Chondrocyte (in vitro differentiated cells): Measurements from ENCODE around the gene BTBD10. TPM values are rescaled to one million over a fixed set of nuclear protein-coding genes. Genes with fewer than 3 reads are reported as not detected.
A peak's percentile ranks its signal among the peaks of the same experiment; 100 is the strongest.

Source experiments
- DNase-seq: peaks from one replicate; pipeline ENCODE4 v3.0.0; 2021; ENCODE audit warnings: mixed read lengths, low spot score
- H3K27ac Mint-ChIP-seq: one replicate; pipeline ENCODE4 v1.8.0; 2021; ENCODE audit warnings: mild to moderate bottlenecking, moderate library complexity, mixed read lengths; ENCODE audit not compliant: unreplicated experiment
- H3K27me3 Mint-ChIP-seq: 2 replicates; pipeline ENCODE4 v1.8.0; 2021; ENCODE audit warnings: low read depth, mixed read lengths
- H3K36me3 Mint-ChIP-seq: 2 replicates; pipeline ENCODE4 v1.8.0; 2021; ENCODE audit warnings: low read depth, mixed read lengths
- H3K4me1 Mint-ChIP-seq: 2 replicates; pipeline ENCODE4 v1.8.0; 2021; ENCODE audit warnings: low read depth, mild to moderate bottlenecking, mixed read lengths
- H3K4me3 Mint-ChIP-seq: one replicate; pipeline ENCODE4 v1.8.0; 2021; ENCODE audit warnings: mild to moderate bottlenecking, moderate library complexity, mixed read lengths; ENCODE audit not compliant: unreplicated experiment
- H3K9me3 Mint-ChIP-seq: 2 replicates; pipeline ENCODE4 v1.8.0; 2021; ENCODE audit warnings: low read depth, mixed read lengths
- CTCF ChIP-seq: fragments of 200-600 bp; sonication (generic); IDR thresholded peaks from 2 replicates; pipeline ENCODE4 v1.5.0; 2021; ENCODE audit warnings: antibody characterized with exemption, mild to moderate bottlenecking, moderate library complexity
- total RNA-seq: library from RNA; stranded (reverse); gene quantifications from 3 replicates; pipeline ENCODE4 v1.2.1, GENCODE V29; 2021

BTBD10 gene
- total RNA-seq, 1 donor from 2014 or later: 37.3 TPM

GRCh38 chr11:13343931-13344717 lies 118.9 kb downstream of the BTBD10 start:
- Mint-ChIP-seq H3K36me3 (no peaks in the 10 kb centered on the region), H3K27me3 (no peaks in the 10 kb centered on the region), H3K9me3 (no peaks in the 10 kb centered on the region), H3K4me1 (peaks cover 25% of the 10 kb centered on the region), H3K27ac (no peak overlapping the region), H3K4me3 (no peak overlapping the region)
- no peak for DNase-seq
- peak; percentile 92 for TF ChIP-seq CTCF

- DNase-seq: no peak
- no peaks in the 10 kb centered on the region for H3K27me3 Mint-ChIP-seq
- no peak overlapping the region for H3K4me3 Mint-ChIP-seq
- H3K36me3 Mint-ChIP-seq: no peaks in the 10 kb centered on the region
- TF ChIP-seq CTCF: no peak
- peaks cover 33% of the 10 kb centered on the region for H3K4me1 Mint-ChIP-seq
- no peak overlapping the region for H3K27ac Mint-ChIP-seq
- H3K9me3 Mint-ChIP-seq: no peaks in the 10 kb centered on the region
These were observed 120.0 kb downstream of the BTBD10 start for GRCh38 chr11:13343067-13343466.

- no peak for DNase-seq
These were observed 122.0 kb downstream of the BTBD10 start for GRCh38 chr11:13341026-13341425.

GRCh38 chr11:13339195-13340153 lies 123.5 kb downstream of the BTBD10 start:
- Mint-ChIP-seq H3K27ac (peak overlapping the region; percentile 94), H3K27me3 (no peaks in the 10 kb centered on the region), H3K36me3 (no peaks in the 10 kb centered on the region), H3K4me3 (peak overlapping the region; percentile 43), H3K4me1 (peaks cover 52% of the 10 kb centered on the region), H3K9me3 (no peaks in the 10 kb centered on the region)
- TF ChIP-seq CTCF: no peak
- no peak for DNase-seq

More at GRCh38 chr11:13341026-13341425, 122.0 kb downstream of the BTBD10 start:
- H3K36me3 Mint-ChIP-seq: no peaks in the 10 kb centered on the region
- H3K4me3 Mint-ChIP-seq: no peak overlapping the region
- H3K4me1 Mint-ChIP-seq: peaks cover 44% of the 10 kb centered on the region
- H3K27me3 Mint-ChIP-seq: no peaks in the 10 kb centered on the region
- TF ChIP-seq CTCF: no peak
- H3K27ac Mint-ChIP-seq: no peak overlapping the region
- no peaks in the 10 kb centered on the region for H3K9me3 Mint-ChIP-seq

- H3K9me3 Mint-ChIP-seq: no peaks in the 10 kb centered on the region
- H3K27me3 Mint-ChIP-seq: no peaks in the 10 kb centered on the region
- no peaks in the 10 kb centered on the region for H3K36me3 Mint-ChIP-seq
- H3K27ac Mint-ChIP-seq: peak overlapping the region; percentile 94
- DNase-seq: no peak
- H3K4me3 Mint-ChIP-seq: peak overlapping the region; percentile 68
- no peak for TF ChIP-seq CTCF
- H3K4me1 Mint-ChIP-seq: peaks cover 53% of the 10 kb centered on the region
These were observed 124.5 kb downstream of the BTBD10 start for GRCh38 chr11:13338427-13339069.
